H9 (cell line): Measurements from ENCODE around the gene ZSCAN22. TPM values are rescaled to one million over a fixed set of nuclear protein-coding genes. Genes with fewer than 3 reads are reported as not detected.

ENCODE experiments used
- DNase-seq: peaks from one replicate; pipeline ENCODE4 v3.0.0-alpha.2; 2017
- H2AFZ ChIP-seq: one replicate; pipeline ENCODE4 v1.6.1; 2013; ENCODE audit warnings: mild to moderate bottlenecking, low read length, control low read depth, moderate library complexity
- H2AK5ac ChIP-seq: 2 replicates; pipeline ENCODE4 v1.6.1; 2013; ENCODE audit warnings: low read length, control low read depth, mixed read lengths; ENCODE audit not compliant: insufficient read length
- H2BK120ac ChIP-seq: one replicate; pipeline ENCODE4 v1.6.1; 2013; ENCODE audit warnings: low read depth, mild to moderate bottlenecking, low read length, control low read depth, inconsistent platforms; ENCODE audit not compliant: poor library complexity, severe bottlenecking
- H2BK12ac ChIP-seq: 2 replicates; pipeline ENCODE4 v1.6.1; 2013; ENCODE audit warnings: low read length, control low read depth, mixed read lengths, low read depth; ENCODE audit not compliant: insufficient read length
- H2BK15ac ChIP-seq: 2 replicates; pipeline ENCODE4 v1.6.1; 2013; ENCODE audit warnings: low read depth, low read length, control low read depth
- H2BK20ac ChIP-seq: one replicate; pipeline ENCODE4 v1.6.1; 2013; ENCODE audit warnings: low read depth, mild to moderate bottlenecking, low read length, control low read depth, inconsistent platforms; ENCODE audit not compliant: poor library complexity, severe bottlenecking
- H2BK5ac ChIP-seq: 2 replicates; pipeline ENCODE4 v1.6.1; 2013; ENCODE audit warnings: low read length, control low read depth, mixed read lengths; ENCODE audit not compliant: insufficient read length
- H3K14ac ChIP-seq: 2 replicates; pipeline ENCODE4 v1.6.1; 2013; ENCODE audit warnings: low read length, control low read depth; ENCODE audit not compliant: insufficient read depth
- H3K18ac ChIP-seq: 2 replicates; pipeline ENCODE4 v1.6.1; 2013; ENCODE audit warnings: low read depth, mild to moderate bottlenecking, mixed read lengths, low read length, control low read depth; ENCODE audit not compliant: insufficient read length
- H3K23ac ChIP-seq: 2 replicates; pipeline ENCODE4 v1.6.1; 2013; ENCODE audit warnings: low read length, control low read depth, mixed read lengths, low read depth; ENCODE audit not compliant: insufficient read length
- H3K23me2 ChIP-seq: 2 replicates; pipeline ENCODE4 v1.6.1; 2013; ENCODE audit warnings: low read depth, mild to moderate bottlenecking, mixed read lengths, low read length, control low read depth; ENCODE audit not compliant: insufficient read length, poor library complexity, severe bottlenecking
- H3K27ac ChIP-seq: 2 replicates; pipeline ENCODE4 v1.5.1; 2013; ENCODE audit warnings: low read length, control low read depth, mixed read lengths, low read depth; ENCODE audit not compliant: insufficient read length
- H3K27me3 ChIP-seq: 2 replicates; pipeline ENCODE4 v1.6.1; 2013; ENCODE audit warnings: low read length, control low read depth, inconsistent platforms; ENCODE audit not compliant: insufficient read depth
- H3K4ac ChIP-seq: 2 replicates; pipeline ENCODE4 v1.6.1; 2013; ENCODE audit warnings: low read depth, mild to moderate bottlenecking, control low read depth, inconsistent platforms, low read length, moderate library complexity
- H3K4me1 ChIP-seq: 2 replicates; pipeline ENCODE4 v1.6.1; 2013; ENCODE audit warnings: low read length, control low read depth, inconsistent platforms; ENCODE audit not compliant: insufficient read depth
- H3K4me2 ChIP-seq: 2 replicates; pipeline ENCODE4 v1.6.1; 2013; ENCODE audit warnings: low read length, control low read depth, mixed read lengths; ENCODE audit not compliant: insufficient read length, insufficient read depth
- H3K56ac ChIP-seq: 2 replicates; pipeline ENCODE4 v1.6.1; 2013; ENCODE audit warnings: low read depth, mild to moderate bottlenecking, mixed read lengths, low read length, control low read depth; ENCODE audit not compliant: insufficient read length
- H3K79me1 ChIP-seq: 2 replicates; pipeline ENCODE4 v1.6.1; 2013; ENCODE audit warnings: low read depth, mild to moderate bottlenecking, moderate library complexity, low read length, control low read depth, inconsistent platforms; ENCODE audit not compliant: insufficient read depth, poor library complexity, severe bottlenecking
- H3K79me2 ChIP-seq: 2 replicates; pipeline ENCODE4 v1.6.1; 2013; ENCODE audit warnings: low read length, control low read depth, inconsistent platforms; ENCODE audit not compliant: insufficient read depth
- H3K9ac ChIP-seq: 2 replicates; pipeline ENCODE4 v1.6.1; 2013; ENCODE audit warnings: low read length, control low read depth, mixed read lengths; ENCODE audit not compliant: insufficient read length; ENCODE audit errors: extremely low read depth
- H3K9me3 ChIP-seq: one replicate; pipeline ENCODE4 v1.6.1; 2013; ENCODE audit warnings: low read depth, low read length, inconsistent platforms; ENCODE audit not compliant: control insufficient read depth
- H3T11ph ChIP-seq: one replicate; pipeline ENCODE4 v1.6.1; 2013; ENCODE audit warnings: mild to moderate bottlenecking, low read length, control low read depth, inconsistent platforms
- H4K20me1 ChIP-seq: one replicate; pipeline ENCODE4 v1.6.1; 2013; ENCODE audit not compliant: control insufficient read depth, insufficient read length, insufficient read depth
- H4K5ac ChIP-seq: 2 replicates; pipeline ENCODE4 v1.6.1; 2013; ENCODE audit warnings: low read depth, mild to moderate bottlenecking, mixed read lengths, low read length, control low read depth; ENCODE audit not compliant: insufficient read length
- H4K8ac ChIP-seq: replicated peaks from 2 replicates; pipeline ENCODE4 v1.6.1; 2013; ENCODE audit warnings: low read length, control low read depth, mixed read lengths, low read depth; ENCODE audit not compliant: insufficient read length
- H4K91ac ChIP-seq: 2 replicates; pipeline ENCODE4 v1.6.1; 2013; ENCODE audit warnings: low read depth, mild to moderate bottlenecking, moderate library complexity, mixed read lengths, low read length, control low read depth; ENCODE audit not compliant: insufficient read length
- H3K27ac Mint-ChIP-seq, 3 experiments: 2 replicates in 2 of 3; 3 replicates in 1 of 3; pipeline ENCODE4 v1.8.0; 2020 to 2021; ENCODE audit warnings: mixed read lengths in 3 of 3, mild to moderate bottlenecking in 1 of 3, moderate library complexity in 1 of 3
- H3K27me3 Mint-ChIP-seq: 2 replicates; pipeline ENCODE4 v1.8.0; 2021; ENCODE audit warnings: low read depth, mild to moderate bottlenecking, moderate library complexity, mixed read lengths
- H3K36me3 Mint-ChIP-seq, 3 experiments: 2 replicates in 2 of 3; 3 replicates in 1 of 3; pipeline ENCODE4 v1.8.0; 2020 to 2021; ENCODE audit warnings: low read depth in 3 of 3, mixed read lengths in 3 of 3; ENCODE audit not compliant: insufficient read depth in 1 of 3
- H3K4me1 Mint-ChIP-seq, 2 experiments: 2 replicates each; pipeline ENCODE4 v1.8.0; 2020; ENCODE audit warnings: mixed read lengths in 2 of 2
- H3K4me3 Mint-ChIP-seq, 2 experiments: 2 replicates in 1 of 2; 3 replicates in 1 of 2; pipeline ENCODE4 v1.8.0; 2020 to 2021; ENCODE audit warnings: mild to moderate bottlenecking in 2 of 2, mixed read lengths in 2 of 2, moderate library complexity in 1 of 2
- H3K9me3 Mint-ChIP-seq, 2 experiments: 2 replicates in 1 of 2; 3 replicates in 1 of 2; pipeline ENCODE4 v1.8.0; 2020; ENCODE audit warnings: mild to moderate bottlenecking in 2 of 2, mixed read lengths in 2 of 2, moderate library complexity in 1 of 2
- WGBS: extraction: QIAGEN DNeasy Blood & Tissue Kit; methylation state at CpG from one replicate; pipeline ENCODE4 v1.1.7; 2013; ENCODE audit warnings: missing lambda C conversion rate, low lambda C conversion rate, mixed read lengths; ENCODE audit not compliant: insufficient read length; ENCODE audit errors: extremely low coverage; 5-methylcytosine and 5-hydroxymethylcytosine counted together
- total RNA-seq: library from RNA; stranded (reverse); gene quantifications from 2 replicates; pipeline ENCODE4 v1.2.1, GENCODE V29; 2021
- TF ChIP-seq, protein P1 (sequence below): fragments of 200-600 bp; sonication (generic); conservative IDR thresholded peaks from 3 replicates; pipeline ENCODE4 v1.8.0; 2021; ENCODE audit warnings: antibody characterized with exemption, mild to moderate bottlenecking

ZSCAN22 gene
- total RNA-seq, 1 experiment from 2014 or later = 4.8 TPM

DNA sequence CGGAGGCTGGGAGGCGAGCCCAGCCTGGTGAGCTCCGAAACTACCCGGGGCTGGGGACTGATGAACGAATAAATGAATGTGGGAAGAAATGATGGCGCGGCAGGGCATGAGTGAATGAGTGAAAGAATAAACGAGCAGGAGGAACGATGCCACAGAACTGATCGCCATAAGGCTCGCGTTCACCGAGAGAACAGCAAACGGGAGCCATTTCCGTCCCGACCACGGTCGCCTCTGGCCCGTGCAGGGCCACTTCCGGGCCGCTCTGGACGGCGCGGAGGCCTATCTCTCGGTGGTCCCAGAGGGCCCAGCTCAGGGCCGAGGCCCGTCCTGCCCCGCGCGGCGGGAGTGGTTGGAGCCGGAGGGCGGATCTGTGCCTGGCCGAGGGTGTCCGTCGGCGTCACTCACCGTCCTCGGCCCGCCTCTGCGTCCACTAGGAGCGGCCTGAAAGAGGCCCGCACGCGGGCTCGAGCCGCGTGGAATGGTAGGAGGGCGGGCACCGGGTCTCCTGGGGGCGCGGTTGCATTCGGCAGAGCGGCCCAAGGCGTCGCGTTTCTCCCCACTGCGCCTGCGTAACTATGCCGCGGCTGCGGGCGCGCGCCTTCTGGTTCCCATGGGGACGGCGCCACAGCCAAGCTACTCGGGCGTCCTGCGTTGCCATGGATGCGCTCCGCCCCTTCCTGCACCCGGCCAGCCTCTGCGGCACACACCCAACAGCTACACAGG is 35.6 kb downstream of the ZSCAN22 start, which contains the start of gene ZNF497:
ZNF497 (minus strand) TSS at position 480 of the 723 bp plus-strand sequence. CDS start 5,116 bp downstream, outside the sequence.
- H2BK20ac ChIP-seq = no peak within 1 kb of the TSS
- peak within 1 kb of the TSS; percentile 83 for H3K18ac ChIP-seq
- H2BK120ac ChIP-seq = no peak within 1 kb of the TSS
- peak within 1 kb of the TSS; percentile 94 for H3K9ac ChIP-seq
- H4K5ac ChIP-seq = peak within 1 kb of the TSS; percentile 30
- no peak within 1 kb of the TSS for H3K4ac ChIP-seq
- H2BK5ac ChIP-seq = no peak within 1 kb of the TSS
- H3K79me2 ChIP-seq = no peaks in the 10 kb centered on the region
- H3K27me3 Mint-ChIP-seq = no peaks in the 10 kb centered on the region
- H3K23ac ChIP-seq = no peak within 1 kb of the TSS
- no peaks in the 10 kb centered on the region for H3K27me3 ChIP-seq
- peaks cover 0 to 8% of the 10 kb centered on the region in 2 experiments; a peak in 3 of 4 replicates for H3K4me1 Mint-ChIP-seq
- peak within 1 kb of the TSS; percentile 97 to 99 (median 98) for H3K27ac Mint-ChIP-seq
- peak within 1 kb of the TSS; percentile 91 to 98 for H3K4me3 Mint-ChIP-seq
- no peak within 1 kb of the TSS for H2BK12ac ChIP-seq
- TF ChIP-seq, protein P1, sequence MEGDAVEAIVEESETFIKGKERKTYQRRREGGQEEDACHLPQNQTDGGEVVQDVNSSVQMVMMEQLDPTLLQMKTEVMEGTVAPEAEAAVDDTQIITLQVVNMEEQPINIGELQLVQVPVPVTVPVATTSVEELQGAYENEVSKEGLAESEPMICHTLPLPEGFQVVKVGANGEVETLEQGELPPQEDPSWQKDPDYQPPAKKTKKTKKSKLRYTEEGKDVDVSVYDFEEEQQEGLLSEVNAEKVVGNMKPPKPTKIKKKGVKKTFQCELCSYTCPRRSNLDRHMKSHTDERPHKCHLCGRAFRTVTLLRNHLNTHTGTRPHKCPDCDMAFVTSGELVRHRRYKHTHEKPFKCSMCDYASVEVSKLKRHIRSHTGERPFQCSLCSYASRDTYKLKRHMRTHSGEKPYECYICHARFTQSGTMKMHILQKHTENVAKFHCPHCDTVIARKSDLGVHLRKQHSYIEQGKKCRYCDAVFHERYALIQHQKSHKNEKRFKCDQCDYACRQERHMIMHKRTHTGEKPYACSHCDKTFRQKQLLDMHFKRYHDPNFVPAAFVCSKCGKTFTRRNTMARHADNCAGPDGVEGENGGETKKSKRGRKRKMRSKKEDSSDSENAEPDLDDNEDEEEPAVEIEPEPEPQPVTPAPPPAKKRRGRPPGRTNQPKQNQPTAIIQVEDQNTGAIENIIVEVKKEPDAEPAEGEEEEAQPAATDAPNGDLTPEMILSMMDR = no peak; the same call in 2 of the 3 replicates
- no peak within 1 kb of the TSS for H2AK5ac ChIP-seq
- peak within 1 kb of the TSS; percentile 62 for H3K4me2 ChIP-seq
- no peak within 1 kb of the TSS for H4K91ac ChIP-seq
- H3K27ac ChIP-seq = peak within 1 kb of the TSS; percentile 43
- no peaks in the 10 kb centered on the region for H3K9me3 ChIP-seq
- H2AFZ ChIP-seq = no peak within 1 kb of the TSS
- no peak within 1 kb of the TSS for H3K56ac ChIP-seq
- no peaks in the 10 kb centered on the region for H3K79me1 ChIP-seq
- no peak within 1 kb of the TSS for H4K8ac ChIP-seq
- H4K20me1 ChIP-seq = no peaks in the 10 kb centered on the region
- no peaks in the 10 kb centered on the region for H3K9me3 Mint-ChIP-seq
- no CpG with 5 or more reads among the region's 74 CpGs for WGBS
- no peak within 1 kb of the TSS for H2BK15ac ChIP-seq
- no peak within 1 kb of the TSS for H3T11ph ChIP-seq
- peaks cover 5% of the 10 kb centered on the region for H3K23me2 ChIP-seq
- peak; percentile 98 for DNase-seq
- no peaks in the 10 kb centered on the region for H3K4me1 ChIP-seq
- peak within 1 kb of the TSS; percentile 92 for H3K14ac ChIP-seq
- H3K36me3 Mint-ChIP-seq = peaks cover 0 to 2% (median 0%) of the 10 kb centered on the region in 3 experiments; a peak in 1 of 7 replicates
